GM12878 (cell line): Measurements from ENCODE around the gene VSX2. TPM values are rescaled to one million over a fixed set of nuclear protein-coding genes. Genes with fewer than 3 reads are reported as not detected.

Experiments used
- ATAC-seq: fragments of 200-7000 bp; cut with Tn5 transposase; 3 replicates; pipeline ENCODE4 v1.9.1; 2020; ENCODE audit warnings: mild to moderate bottlenecking, moderate library complexity
- BruUV-seq: library from RNA; stranded (reverse); fragments of 400-500 nt; replicated peaks from 2 replicates; lab custom pipeline; 2021; lab: Mats Ljungman, UMichigan
- CTCF ChIA-PET: fragments of 300-600 bp; sonication (Branson Sonifier 250); formaldehyde crosslinking; extraction: SDS; loops from one replicate; lab custom pipeline; 2021; ENCODE audit warnings: inconsistent platforms; lab: Yijun Ruan, JAX
- POLR2A ChIA-PET: fragments of 350-600 bp; formaldehyde crosslinking; extraction: SDS; loops from one replicate; lab custom pipeline; 2021; ENCODE audit warnings: inconsistent platforms; lab: Charles Lee
- RAD21 ChIA-PET: fragments of 300-600 bp; sonication (Branson Sonifier 250); formaldehyde crosslinking; loops from one replicate; lab custom pipeline; 2023; ENCODE audit warnings: antibody characterized with exemption; ENCODE audit not compliant: unreplicated experiment; lab: Charles Lee
- SMC1A ChIA-PET: fragments of 300-600 bp; sonication (Branson Sonifier 250); formaldehyde crosslinking; loops from one replicate; lab custom pipeline; 2023; ENCODE audit not compliant: unreplicated experiment, uncharacterized antibody; lab: Charles Lee
- DNase-seq: peaks from one replicate; pipeline ENCODE4 v3.0.0-alpha.2; 2011; ENCODE audit warnings: low read depth, low spot score
- FAIRE-seq: peaks from 3 replicates; lab custom pipeline; 2011; peaks lifted over from hg19 to GRCh38; lab: Jason Lieb, UNC
- H2AFZ ChIP-seq: 2 replicates; pipeline ENCODE4 v1.6.0; 2011; ENCODE audit warnings: low read depth, low read length, control low read depth; ENCODE audit not compliant: control insufficient read depth
- H3K27ac ChIP-seq: 2 replicates; pipeline ENCODE4 v1.5.1; 2011; ENCODE audit warnings: control low read depth; ENCODE audit not compliant: control insufficient read depth, insufficient read depth
- H3K27me3 ChIP-seq, 2 experiments: replicated peaks in 1 of 2; 2 replicates each; pipeline versions ENCODE4 v1.6.0 to v1.6.1; 2011; ENCODE audit warnings: low read length in 1 of 2; ENCODE audit not compliant: control insufficient read depth in 2 of 2, insufficient read depth in 2 of 2
- H3K36me3 ChIP-seq, 2 experiments: 2 replicates each; pipeline ENCODE4 v1.5.1; 2011; ENCODE audit warnings: low read length in 1 of 2; ENCODE audit not compliant: control insufficient read depth in 2 of 2, insufficient read depth in 2 of 2
- H3K4me1 ChIP-seq: 2 replicates; pipeline ENCODE4 v1.6.1; 2011; ENCODE audit warnings: mild to moderate bottlenecking, low read length, moderate library complexity, mixed read lengths; ENCODE audit not compliant: control insufficient read depth, insufficient read depth
- H3K4me2 ChIP-seq: 2 replicates; pipeline ENCODE4 v1.6.0; 2011; ENCODE audit warnings: control low read depth; ENCODE audit not compliant: control insufficient read depth, insufficient read depth
- H3K4me3 ChIP-seq: fragments of 200-600 bp; sonication (generic); 2 replicates; pipeline ENCODE4 v1.5.1; 2016
- H3K79me2 ChIP-seq: 2 replicates; pipeline ENCODE4 v1.6.0; 2011; ENCODE audit warnings: low read length; ENCODE audit not compliant: control insufficient read depth, insufficient read depth
- H3K9ac ChIP-seq: 2 replicates; pipeline ENCODE4 v1.8.0; 2011; ENCODE audit warnings: low read length, control low read depth, mixed read lengths; ENCODE audit not compliant: control insufficient read depth, insufficient read depth
- H3K9me3 ChIP-seq: replicated peaks from 3 replicates; pipeline ENCODE4 v1.5.1; 2011; ENCODE audit warnings: mild to moderate bottlenecking, low read length; ENCODE audit not compliant: control insufficient read depth, insufficient read depth
- H4K20me1 ChIP-seq: 2 replicates; pipeline ENCODE4 v1.6.0; 2011; ENCODE audit not compliant: control insufficient read depth, insufficient read depth
- ATF7 ChIP-seq: fragments of 450-650 bp; IDR thresholded peaks from 2 replicates; pipeline ENCODE4 v1.6.1; 2016; ENCODE audit warnings: low read depth, mild to moderate bottlenecking
- BACH1 ChIP-seq: fragments of 450-650 bp; IDR thresholded peaks from 2 replicates; pipeline ENCODE4 v1.6.1; 2017; ENCODE audit warnings: mild to moderate bottlenecking, borderline replicate concordance
- BCL11A ChIP-seq: IDR thresholded peaks from 2 replicates; pipeline ENCODE4 v1.6.1; 2011; ENCODE audit warnings: low read depth, low read length
- CBX3 ChIP-seq: fragments of 200-600 bp; sonication (generic); IDR thresholded peaks from 2 replicates; pipeline ENCODE4 v1.6.1; 2016; ENCODE audit warnings: low read depth, borderline replicate concordance
- FOS ChIP-seq: IDR thresholded peaks from 3 replicates; pipeline ENCODE4 v1.6.1; 2011; ENCODE audit warnings: borderline replicate concordance; ENCODE audit not compliant: insufficient read length; ENCODE audit errors: extremely low read depth
- HDGF ChIP-seq: fragments of 450-650 bp; IDR thresholded peaks from 2 replicates; pipeline ENCODE4 v1.6.1; 2016; ENCODE audit warnings: antibody characterized with exemption
- NFXL1 ChIP-seq: fragments of 450-650 bp; IDR thresholded peaks from 2 replicates; pipeline ENCODE4 v1.6.1; 2017; ENCODE audit warnings: antibody characterized with exemption, mild to moderate bottlenecking, borderline replicate concordance
- PML ChIP-seq: IDR thresholded peaks from 2 replicates; pipeline ENCODE4 v1.6.1; 2012; ENCODE audit warnings: low read length, inconsistent platforms
- RB1 ChIP-seq: fragments of 450-650 bp; formaldehyde crosslinking; IDR thresholded peaks from 2 replicates; pipeline ENCODE4 v1.6.1; 2017; ENCODE audit warnings: mild to moderate bottlenecking, borderline replicate concordance
- SPI1 ChIP-seq: IDR thresholded peaks from 2 replicates; pipeline ENCODE4 v1.6.1; 2011; ENCODE audit warnings: low read depth, mild to moderate bottlenecking, low read length, moderate library complexity, borderline replicate concordance; ENCODE audit not compliant: insufficient read depth
- ZBTB33 ChIP-seq: fragments of 450-650 bp; IDR thresholded peaks from 2 replicates; pipeline ENCODE4 v1.6.1; 2017; ENCODE audit warnings: mild to moderate bottlenecking
- ZBTB40 ChIP-seq: fragments of 450-650 bp; IDR thresholded peaks from 2 replicates; pipeline ENCODE4 v1.6.1; 2016; ENCODE audit warnings: mild to moderate bottlenecking, moderate library complexity, borderline replicate concordance
- ZNF24 ChIP-seq: fragments of 450-650 bp; IDR thresholded peaks from 2 replicates; pipeline ENCODE4 v1.6.1; 2017; ENCODE audit warnings: antibody characterized with exemption, mild to moderate bottlenecking
- ZNF274 ChIP-seq: IDR thresholded peaks from one replicate; pipeline ENCODE4 v1.8.0; 2011; ENCODE audit not compliant: insufficient read length, insufficient read depth
- WGBS: methylation state at CpG from one replicate; pipeline ENCODE4 v1.1.6; 2016; ENCODE audit warnings: low lambda C conversion rate; ENCODE audit not compliant: insufficient replicate concordance, insufficient coverage; ENCODE audit errors: missing lambda C conversion rate; 5-methylcytosine and 5-hydroxymethylcytosine counted together
- in situ Hi-C: fragments of 300-500 bp; cut with MboI; formaldehyde crosslinking; loops from 9 replicates; pipeline ENCODE4 v1.14.3; 2018; ENCODE audit warnings: mixed read lengths
- intact Hi-C: fragments of 100-400 bp; cut with micrococcal nuclease; formaldehyde crosslinking; loops from one replicate; pipeline ENCODE4 v1.14.2; 2022; ENCODE audit not compliant: unreplicated experiment
- polyA plus RNA-seq, 11 experiments: library from polyadenylated mRNA; depleted of rRNA in 4 of 11; unstranded in 6 of 11; stranded (reverse) in 5 of 11; fragments of >200 nt; fragmentation: Nextera tagmentation in 4 of 11; fragmentation: Illumina TruSeq in 1 of 11; extraction: Ambion mirVana in 4 of 11; extraction: Trizol in 1 of 11; gene quantifications; 1 replicate in 1 of 11; 2 replicates in 10 of 11; pipeline versions ENCODE4 v1.2.1 to v1.2.3, GENCODE V29; 2011 to 2016; ENCODE audit warnings: inconsistent platforms in 2 of 11, missing spikeins in 2 of 11, low read depth in 1 of 11
- total RNA-seq, 4 experiments: library from RNA; depleted of rRNA in 3 of 4; stranded (reverse); fragments of >200 nt in 3 of 4; fragmentation: Illumina TruSeq in 1 of 4; extraction: Trizol in 1 of 4; gene quantifications; 2 replicates each; pipeline versions ENCODE4 v1.2.1 to v1.2.3, GENCODE V29; 2013 to 2021
- TF ChIP-seq, protein P1 (sequence below): fragments of 450-650 bp; IDR thresholded peaks from 2 replicates; pipeline ENCODE4 v1.6.1; 2017; ENCODE audit warnings: mild to moderate bottlenecking, low read depth, inconsistent platforms; ENCODE audit not compliant: poor library complexity, severe bottlenecking
- TF ChIP-seq, protein P2 (sequence below): IDR thresholded peaks from 2 replicates; pipeline ENCODE4 v1.6.1; 2011; ENCODE audit warnings: borderline replicate concordance, low read depth, mild to moderate bottlenecking, moderate library complexity, low read length; ENCODE audit not compliant: insufficient read depth, poor library complexity, severe bottlenecking

VSX2 gene
- total and polyA plus RNA-seq, 10 of the 15 experiments (the other 5 are each of a cell fraction or from before 2014, with no cell fraction given) = 0.04 to 0.05 TPM; not detected in 8

DNA sequence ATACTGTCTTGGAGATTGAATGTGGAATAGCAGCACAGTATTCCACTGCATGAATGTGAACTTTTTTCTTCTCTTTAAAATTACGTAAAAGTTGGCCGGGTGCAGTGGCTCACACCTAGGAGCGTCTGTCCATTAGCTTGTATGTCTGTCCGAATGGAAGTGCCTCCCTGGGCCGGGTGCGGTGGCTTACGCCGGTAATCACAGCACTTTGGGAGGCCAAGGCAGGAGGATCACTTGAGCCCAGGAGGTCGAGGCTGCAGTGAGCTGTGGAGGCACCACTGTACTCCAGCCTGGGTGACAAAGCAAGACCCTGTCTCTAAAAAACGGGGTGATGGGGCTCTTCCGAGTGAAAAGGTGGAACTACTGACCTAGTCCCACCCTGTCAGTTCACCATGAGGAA is 22.6 kb upstream of the VSX2 start:
- WGBS = 54% methylated on average over 11 of the region's 11 CpGs
- Histone ChIP-seq H3K79me2 (no peaks in the 10 kb centered on the region), H3K9ac (no peak overlapping the region), H2AFZ (no peak overlapping the region), H3K9me3 (no peaks in the 10 kb centered on the region), H4K20me1 (no peaks in the 10 kb centered on the region), H3K4me3 (no peak overlapping the region), H3K4me2 (no peak overlapping the region), H3K27ac (no peak overlapping the region), H3K4me1 (no peaks in the 10 kb centered on the region), H3K36me3 (no peaks in the 10 kb centered on the region), H3K27me3 (no peaks in the 10 kb centered on the region; a peak in 1 of 4 replicates)
- ChIA-PET SMC1A (no interaction called here), CTCF (interaction anchor here (1.1 to 3.2 kb wide), 4 partner anchors 8 to 35 kb away, joined by 3 to 11 read pairs (median 5); no protein-coding TSS in a partner anchor), POLR2A (no interaction called here), RAD21 (no interaction called here)
- in situ Hi-C loops (no loop called here), intact Hi-C loops (loop anchor here (1.0 kb wide), 1 partner anchor 35 kb away; no protein-coding TSS in a partner anchor)
- DNase-seq = no peak
- BruUV-seq = no TSS peak
- no peak for FAIRE-seq
- ATAC-seq = no peak
- TF ChIP-seq BACH1 (no peak), ZBTB40 (no peak), RB1 (no peak), FOS (no peak), ATF7 (no peak), SPI1 (no peak), NFXL1 (no peak), ZNF274 (no peak), ZNF24 (no peak), CBX3 (no peak), HDGF (no peak), ZBTB33 (no peak), PML (no peak), BCL11A (no peak)
- TF ChIP-seq, protein P1, sequence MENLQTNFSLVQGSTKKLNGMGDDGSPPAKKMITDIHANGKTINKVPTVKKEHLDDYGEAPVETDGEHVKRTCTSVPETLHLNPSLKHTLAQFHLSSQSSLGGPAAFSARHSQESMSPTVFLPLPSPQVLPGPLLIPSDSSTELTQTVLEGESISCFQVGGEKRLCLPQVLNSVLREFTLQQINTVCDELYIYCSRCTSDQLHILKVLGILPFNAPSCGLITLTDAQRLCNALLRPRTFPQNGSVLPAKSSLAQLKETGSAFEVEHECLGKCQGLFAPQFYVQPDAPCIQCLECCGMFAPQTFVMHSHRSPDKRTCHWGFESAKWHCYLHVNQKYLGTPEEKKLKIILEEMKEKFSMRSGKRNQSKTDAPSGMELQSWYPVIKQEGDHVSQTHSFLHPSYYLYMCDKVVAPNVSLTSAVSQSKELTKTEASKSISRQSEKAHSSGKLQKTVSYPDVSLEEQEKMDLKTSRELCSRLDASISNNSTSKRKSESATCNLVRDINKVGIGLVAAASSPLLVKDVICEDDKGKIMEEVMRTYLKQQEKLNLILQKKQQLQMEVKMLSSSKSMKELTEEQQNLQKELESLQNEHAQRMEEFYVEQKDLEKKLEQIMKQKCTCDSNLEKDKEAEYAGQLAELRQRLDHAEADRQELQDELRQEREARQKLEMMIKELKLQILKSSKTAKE = no peak
- TF ChIP-seq, protein P2, sequence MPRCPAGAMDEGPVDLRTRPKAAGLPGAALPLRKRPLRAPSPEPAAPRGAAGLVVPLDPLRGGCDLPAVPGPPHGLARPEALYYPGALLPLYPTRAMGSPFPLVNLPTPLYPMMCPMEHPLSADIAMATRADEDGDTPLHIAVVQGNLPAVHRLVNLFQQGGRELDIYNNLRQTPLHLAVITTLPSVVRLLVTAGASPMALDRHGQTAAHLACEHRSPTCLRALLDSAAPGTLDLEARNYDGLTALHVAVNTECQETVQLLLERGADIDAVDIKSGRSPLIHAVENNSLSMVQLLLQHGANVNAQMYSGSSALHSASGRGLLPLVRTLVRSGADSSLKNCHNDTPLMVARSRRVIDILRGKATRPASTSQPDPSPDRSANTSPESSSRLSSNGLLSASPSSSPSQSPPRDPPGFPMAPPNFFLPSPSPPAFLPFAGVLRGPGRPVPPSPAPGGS = no peak
